ENCODE measurements around the gene APBA1. TPM values are rescaled to one million over a fixed set of nuclear protein-coding genes. Genes with fewer than 3 reads are reported as not detected.
"Not testable (repeated sequence)": the region's sequence is repeated elsewhere in the genome, so short reads cannot be mapped to it uniquely, and the experiment has no call there.

Gene APBA1
- polyA plus RNA-seq, 1 of the 3 experiments (the other 2 are of a cell fraction): 3.1 TPM

DNA sequence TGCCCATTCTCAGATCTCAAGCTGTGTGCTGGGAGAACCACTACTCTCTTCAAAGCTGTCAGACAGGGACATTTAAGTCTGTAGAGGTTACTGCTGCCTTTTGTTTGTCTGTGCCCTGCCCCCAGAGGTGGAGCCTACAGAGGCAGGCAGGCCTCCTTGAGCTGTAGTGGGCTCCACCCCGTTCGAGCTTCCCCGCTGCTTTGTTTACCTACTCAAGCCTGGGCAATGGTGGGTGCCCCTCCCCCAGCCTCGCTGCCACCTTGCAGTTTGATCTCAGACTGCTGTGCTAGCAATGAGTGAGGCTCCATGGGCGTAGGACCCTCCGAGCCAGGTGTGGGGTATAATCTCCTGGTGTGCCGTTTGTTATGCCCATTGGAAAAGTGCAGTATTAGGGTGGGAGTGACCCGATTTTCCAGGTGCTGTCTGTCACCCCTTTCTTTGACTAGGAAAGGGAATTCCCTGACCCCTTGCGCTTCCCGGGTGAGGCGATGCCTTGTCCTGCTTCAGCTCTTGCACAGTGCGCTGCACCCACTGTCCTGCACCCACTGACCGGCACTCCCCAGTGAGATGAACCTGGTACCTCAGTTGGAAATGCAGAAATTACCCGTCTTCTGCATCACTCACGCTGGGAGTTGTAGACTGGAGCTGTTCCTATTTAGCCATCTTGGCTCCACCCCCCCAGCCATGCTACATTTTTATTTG, 231.8 kb downstream of the APBA1 start:
- H3K9ac ChIP-seq; H4K20me1 ChIP-seq (ENCODE audit: insufficient read depth); H3K9me2 ChIP-seq; H3K79me2 ChIP-seq (ENCODE audit: insufficient read depth); H3K9me3 ChIP-seq; DNase-seq; H3K27me3 ChIP-seq (ENCODE audit: insufficient read depth); H3K27ac ChIP-seq (ENCODE audit: low read depth in 2 of 2, low read length in 1 of 2); H3F3A ChIP-seq (replicated peaks; ENCODE audit: insufficient read depth); H3K36me3 ChIP-seq (replicated peaks in 1 of 2; ENCODE audit: control insufficient read depth in 1 of 2, insufficient read depth in 2 of 2, low read length in 1 of 2); POLR2A ChIA-PET; H3K4me2 ChIP-seq; H3K4me3 ChIP-seq (ENCODE audit: low read depth in 2 of 2, low read length in 1 of 2); H2AFZ ChIP-seq (ENCODE audit: low read depth); H3K4me1 ChIP-seq (ENCODE audit: control insufficient read depth in 1 of 2, insufficient read depth in 2 of 2, low read depth in 1 of 2, low read length in 1 of 2): not testable (repeated sequence)
- CTCF ChIA-PET: interaction anchor here (1.0 to 2.7 kb wide), 2 partner anchors 18 to 106 kb away, joined by 6 to 8 read pairs; no protein-coding TSS in a partner anchor
- WGBS (ENCODE audit: low lambda C conversion rate): 94% methylated on average over 8 of the region's 15 CpGs

DNA sequence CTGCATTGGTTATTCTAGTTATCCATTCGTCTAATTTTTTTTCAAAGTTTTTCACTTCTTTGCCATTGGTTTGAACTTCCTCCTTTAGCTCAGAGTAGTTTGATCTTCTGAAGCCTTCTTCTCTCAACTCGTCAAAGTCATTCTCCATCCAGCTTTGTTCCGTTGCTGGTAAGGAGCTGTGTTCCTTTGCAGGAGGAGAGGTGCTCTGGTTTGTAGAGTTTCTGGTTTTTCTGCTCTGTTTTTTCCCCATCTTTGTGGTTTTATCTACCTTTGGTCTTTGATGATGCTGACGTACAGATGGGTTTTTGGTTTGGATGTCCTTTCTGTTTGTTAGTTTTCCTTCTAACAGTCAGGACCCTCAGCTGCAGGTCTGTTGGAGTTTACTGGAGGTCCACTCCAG, 232.5 kb downstream of the APBA1 start:
- POLR2A ChIA-PET; H3K9me2 ChIP-seq; H3F3A ChIP-seq (replicated peaks; ENCODE audit: insufficient read depth); H3K4me2 ChIP-seq; H3K36me3 ChIP-seq (replicated peaks in 1 of 2; ENCODE audit: control insufficient read depth in 1 of 2, insufficient read depth in 2 of 2, low read length in 1 of 2); H3K79me2 ChIP-seq (ENCODE audit: insufficient read depth); H2AFZ ChIP-seq (ENCODE audit: low read depth); H4K20me1 ChIP-seq (ENCODE audit: insufficient read depth); H3K27ac ChIP-seq (ENCODE audit: low read depth in 2 of 2, low read length in 1 of 2); DNase-seq; H3K9me3 ChIP-seq; H3K27me3 ChIP-seq (ENCODE audit: insufficient read depth); H3K9ac ChIP-seq; H3K4me1 ChIP-seq (ENCODE audit: control insufficient read depth in 1 of 2, insufficient read depth in 2 of 2, low read depth in 1 of 2, low read length in 1 of 2); H3K4me3 ChIP-seq (ENCODE audit: low read depth in 2 of 2, low read length in 1 of 2): not testable (repeated sequence)
- CTCF ChIA-PET: interaction anchor here (2.7 kb wide), 1 partner anchor 107 kb away, joined by 8 read pairs; no protein-coding TSS in a partner anchor
- WGBS (ENCODE audit: low lambda C conversion rate): 78% methylated on average over 4 of the region's 4 CpGs

DNA sequence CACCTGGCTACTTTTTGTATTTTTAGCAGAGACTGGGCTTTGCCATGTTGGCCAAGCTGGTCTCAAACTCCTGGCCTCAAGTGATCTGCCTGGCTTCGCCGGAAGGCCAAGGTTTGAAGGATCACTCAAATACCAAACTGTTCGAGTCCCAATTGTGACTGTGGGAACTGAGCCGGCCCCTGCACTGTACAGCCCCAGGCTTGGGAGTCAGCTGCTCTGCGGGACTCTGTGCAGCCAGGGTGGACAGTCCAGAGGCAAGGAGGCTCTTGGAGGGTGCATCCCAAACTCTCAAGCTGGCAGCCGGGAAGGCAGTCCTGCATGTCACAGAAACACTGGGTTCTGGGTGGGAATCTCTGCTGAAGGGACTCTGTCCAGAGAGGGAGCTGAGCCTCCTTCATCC, 238.2 kb downstream of the APBA1 start:
- no peak overlapping the region for H3K9ac ChIP-seq
- 97% methylated on average over 3 of the region's 6 CpGs for WGBS (ENCODE audit: low lambda C conversion rate)
- H3K9me2 ChIP-seq: no peaks in the 10 kb centered on the region
- no peaks in the 10 kb centered on the region for H3K79me2 ChIP-seq (ENCODE audit: insufficient read depth)
- H3F3A ChIP-seq (replicated peaks; ENCODE audit: insufficient read depth): peaks cover 4% of the 10 kb centered on the region
- no peak overlapping the region for H3K27ac ChIP-seq (ENCODE audit: low read depth in 2 of 2, low read length in 1 of 2)
- no peaks in the 10 kb centered on the region for H3K27me3 ChIP-seq (ENCODE audit: insufficient read depth)
- H4K20me1 ChIP-seq (ENCODE audit: insufficient read depth): no peaks in the 10 kb centered on the region
- H3K36me3 ChIP-seq (replicated peaks in 1 of 2; ENCODE audit: control insufficient read depth in 1 of 2, insufficient read depth in 2 of 2, low read length in 1 of 2): no peaks in the 10 kb centered on the region
- no peak for TF ChIP-seq FOXM1 (IDR thresholded peaks at IDR 0.05; ENCODE audit: low read depth)
- TF ChIP-seq TCF12 (IDR thresholded peaks at IDR 0.05): no peak
- TF ChIP-seq EP300 (IDR thresholded peaks at IDR 0.05; ENCODE audit: borderline replicate concordance in 1 of 2, low read depth in 1 of 2, low read length in 1 of 2): no peak
- TF ChIP-seq GABPA (IDR thresholded peaks at IDR 0.05; ENCODE audit: low read depth): no peak
- H2AFZ ChIP-seq (ENCODE audit: low read depth): no peak overlapping the region
- ChIA-PET POLR2A (no interaction called here), CTCF (interaction anchor here (3.0 kb wide), 1 partner anchor 11 kb away, joined by 17 read pairs; no protein-coding TSS in a partner anchor)
- H3K9me3 ChIP-seq: no peaks in the 10 kb centered on the region
- no peak overlapping the region for H3K4me2 ChIP-seq
- no peak overlapping the region for H3K4me3 ChIP-seq (ENCODE audit: low read depth in 2 of 2, low read length in 1 of 2)
- no peaks in the 10 kb centered on the region for H3K4me1 ChIP-seq (ENCODE audit: control insufficient read depth in 1 of 2, insufficient read depth in 2 of 2, low read depth in 1 of 2, low read length in 1 of 2)
- no peak for DNase-seq

DNA sequence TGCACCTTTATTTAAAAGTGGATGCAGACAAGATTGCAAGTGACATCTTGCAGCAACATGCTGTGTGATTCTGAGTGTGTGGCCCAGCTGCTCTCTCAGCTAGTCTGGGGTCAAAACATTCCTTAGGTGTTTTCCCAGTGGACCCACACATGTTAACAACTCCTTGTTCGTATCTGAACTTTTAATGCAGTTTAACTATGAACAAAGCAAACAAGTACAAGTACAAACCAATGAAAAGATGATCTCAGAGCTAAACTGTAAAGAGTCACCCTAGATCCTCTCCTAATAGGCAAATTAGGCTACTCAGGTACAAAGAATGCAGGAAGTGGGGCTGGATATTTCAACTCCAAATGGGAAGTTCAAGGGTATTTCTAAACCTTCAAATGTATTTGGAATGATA, 238.8 kb downstream of the APBA1 start:
- Histone ChIP-seq H3K4me1 (ENCODE audit: control insufficient read depth in 1 of 2, insufficient read depth in 2 of 2, low read depth in 1 of 2, low read length in 1 of 2) (no peaks in the 10 kb centered on the region), H3F3A (replicated peaks; ENCODE audit: insufficient read depth) (peaks cover 4% of the 10 kb centered on the region), H3K4me3 (ENCODE audit: low read depth in 2 of 2, low read length in 1 of 2) (no peak overlapping the region), H3K79me2 (ENCODE audit: insufficient read depth) (no peaks in the 10 kb centered on the region), H2AFZ (ENCODE audit: low read depth) (no peak overlapping the region), H3K9ac (no peak overlapping the region), H3K27me3 (ENCODE audit: insufficient read depth) (no peaks in the 10 kb centered on the region), H4K20me1 (ENCODE audit: insufficient read depth) (no peaks in the 10 kb centered on the region), H3K4me2 (no peak overlapping the region), H3K27ac (ENCODE audit: low read depth in 2 of 2, low read length in 1 of 2) (no peak overlapping the region), H3K9me3 (no peaks in the 10 kb centered on the region), H3K36me3 (replicated peaks in 1 of 2; ENCODE audit: control insufficient read depth in 1 of 2, insufficient read depth in 2 of 2, low read length in 1 of 2) (no peaks in the 10 kb centered on the region), H3K9me2 (no peaks in the 10 kb centered on the region)
- 33% methylated on average over 1 of the region's 1 CpG for WGBS (ENCODE audit: low lambda C conversion rate)
- ChIA-PET CTCF (interaction anchor here (1.5 to 3.0 kb wide), 2 partner anchors 10 to 114 kb away, joined by 4 to 17 read pairs; no protein-coding TSS in a partner anchor), POLR2A (no interaction called here)
- DNase-seq: no peak
- no peak for TF ChIP-seq SMC3 (IDR thresholded peaks at IDR 0.05; ENCODE audit: low read depth, low read length)
- no peak for TF ChIP-seq RCOR1 (IDR thresholded peaks at IDR 0.05; ENCODE audit: low read length)
- TF ChIP-seq, protein P1, sequence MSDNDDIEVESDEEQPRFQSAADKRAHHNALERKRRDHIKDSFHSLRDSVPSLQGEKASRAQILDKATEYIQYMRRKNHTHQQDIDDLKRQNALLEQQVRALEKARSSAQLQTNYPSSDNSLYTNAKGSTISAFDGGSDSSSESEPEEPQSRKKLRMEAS (IDR thresholded peaks at IDR 0.05; ENCODE audit: low read depth): no peak
- TF ChIP-seq, protein P2, sequence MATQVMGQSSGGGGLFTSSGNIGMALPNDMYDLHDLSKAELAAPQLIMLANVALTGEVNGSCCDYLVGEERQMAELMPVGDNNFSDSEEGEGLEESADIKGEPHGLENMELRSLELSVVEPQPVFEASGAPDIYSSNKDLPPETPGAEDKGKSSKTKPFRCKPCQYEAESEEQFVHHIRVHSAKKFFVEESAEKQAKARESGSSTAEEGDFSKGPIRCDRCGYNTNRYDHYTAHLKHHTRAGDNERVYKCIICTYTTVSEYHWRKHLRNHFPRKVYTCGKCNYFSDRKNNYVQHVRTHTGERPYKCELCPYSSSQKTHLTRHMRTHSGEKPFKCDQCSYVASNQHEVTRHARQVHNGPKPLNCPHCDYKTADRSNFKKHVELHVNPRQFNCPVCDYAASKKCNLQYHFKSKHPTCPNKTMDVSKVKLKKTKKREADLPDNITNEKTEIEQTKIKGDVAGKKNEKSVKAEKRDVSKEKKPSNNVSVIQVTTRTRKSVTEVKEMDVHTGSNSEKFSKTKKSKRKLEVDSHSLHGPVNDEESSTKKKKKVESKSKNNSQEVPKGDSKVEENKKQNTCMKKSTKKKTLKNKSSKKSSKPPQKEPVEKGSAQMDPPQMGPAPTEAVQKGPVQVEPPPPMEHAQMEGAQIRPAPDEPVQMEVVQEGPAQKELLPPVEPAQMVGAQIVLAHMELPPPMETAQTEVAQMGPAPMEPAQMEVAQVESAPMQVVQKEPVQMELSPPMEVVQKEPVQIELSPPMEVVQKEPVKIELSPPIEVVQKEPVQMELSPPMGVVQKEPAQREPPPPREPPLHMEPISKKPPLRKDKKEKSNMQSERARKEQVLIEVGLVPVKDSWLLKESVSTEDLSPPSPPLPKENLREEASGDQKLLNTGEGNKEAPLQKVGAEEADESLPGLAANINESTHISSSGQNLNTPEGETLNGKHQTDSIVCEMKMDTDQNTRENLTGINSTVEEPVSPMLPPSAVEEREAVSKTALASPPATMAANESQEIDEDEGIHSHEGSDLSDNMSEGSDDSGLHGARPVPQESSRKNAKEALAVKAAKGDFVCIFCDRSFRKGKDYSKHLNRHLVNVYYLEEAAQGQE (IDR thresholded peaks at IDR 0.05; ENCODE audit: low read depth, low read length): no peak
- TF ChIP-seq NRF1 (IDR thresholded peaks at IDR 0.05; ENCODE audit: low read depth, low read length): no peak
- no peak for TF ChIP-seq EP300 (IDR thresholded peaks at IDR 0.05; ENCODE audit: borderline replicate concordance in 1 of 2, low read depth in 1 of 2, low read length in 1 of 2)
- no peak for TF ChIP-seq SIN3A (IDR thresholded peaks at IDR 0.05; ENCODE audit: borderline replicate concordance, low read depth, low read length)
- TF ChIP-seq, protein P3, sequence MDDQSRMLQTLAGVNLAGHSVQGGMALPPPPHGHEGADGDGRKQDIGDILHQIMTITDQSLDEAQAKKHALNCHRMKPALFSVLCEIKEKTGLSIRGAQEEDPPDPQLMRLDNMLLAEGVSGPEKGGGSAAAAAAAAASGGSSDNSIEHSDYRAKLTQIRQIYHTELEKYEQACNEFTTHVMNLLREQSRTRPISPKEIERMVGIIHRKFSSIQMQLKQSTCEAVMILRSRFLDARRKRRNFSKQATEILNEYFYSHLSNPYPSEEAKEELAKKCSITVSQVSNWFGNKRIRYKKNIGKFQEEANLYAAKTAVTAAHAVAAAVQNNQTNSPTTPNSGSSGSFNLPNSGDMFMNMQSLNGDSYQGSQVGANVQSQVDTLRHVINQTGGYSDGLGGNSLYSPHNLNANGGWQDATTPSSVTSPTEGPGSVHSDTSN (IDR thresholded peaks at IDR 0.05): no peak
